HepG2 (cell line): ENCODE data around the gene LCLAT1.

Source experiments
- CTCF ChIP-seq: sonication (generic); formaldehyde crosslinking; IDR thresholded peaks from 2 replicates; pipeline ENCODE4 v1.5.0; 2020; ENCODE audit warnings: mild to moderate bottlenecking, missing genetic modification reagents, moderate library complexity
- ZNF382 ChIP-seq: sonication (generic); formaldehyde crosslinking; IDR thresholded peaks from 2 replicates; pipeline ENCODE4 v1.5.0; 2020; ENCODE audit warnings: missing genetic modification reagents, mild to moderate bottlenecking, borderline replicate concordance
- ZNF556 ChIP-seq: sonication (generic); formaldehyde crosslinking; IDR thresholded peaks from 2 replicates; pipeline ENCODE4 v1.4.0; 2020; ENCODE audit warnings: mild to moderate bottlenecking, missing genetic modification reagents, borderline replicate concordance

GRCh38 chr2:30684026-30684425, 237.0 kb downstream of the LCLAT1 start:
- TF ChIP-seq CTCF (no peak), ZNF556 (CRISPR knock-in tag) (no peak), ZNF382 (CRISPR knock-in tag) (no peak)
